Pancreas (tissue), 10 donors: ENCODE data around the gene PRSS27. TPM values are rescaled to one million over a fixed set of nuclear protein-coding genes. Genes with fewer than 3 reads are reported as not detected.

Experiments used
- ATAC-seq, 4 donors: fragments of 200-7000 bp; cut with Tn5 transposase; one replicate each; pipeline versions ENCODE4 v1.8.0 to v1.9.1; 2020; ENCODE audit warnings: mild to moderate bottlenecking in 4 of 4, moderate library complexity in 4 of 4
- DNase-seq, 6 donors: peaks; one replicate each; pipeline ENCODE4 v3.0.0-alpha.2; 2020
- FAIRE-seq: peaks from 2 replicates; lab custom pipeline; 2012; peaks lifted over from hg19 to GRCh38; lab: Jason Lieb, UNC
- H3K27ac ChIP-seq, 4 donors: fragments of 200-600 bp; sonication (generic); 1 replicate in 3 of 4; 2 replicates in 1 of 4; pipeline versions ENCODE4 v1.5.0 to v1.8.0; 2020
- H3K27me3 ChIP-seq, 4 donors: fragments of 200-600 bp; one replicate each; pipeline ENCODE4 v1.8.0; 2021
- H3K36me3 ChIP-seq, 3 donors: fragments of 200-600 bp; sonication (generic) in 1 of 3; one replicate each; pipeline versions ENCODE4 v1.5.0 to v1.8.0; 2020 to 2021
- H3K4me1 ChIP-seq, 3 donors: fragments of 200-600 bp; one replicate each; pipeline ENCODE4 v1.8.0; 2021
- H3K4me3 ChIP-seq, 4 donors: fragments of 200-600 bp; sonication (generic) in 2 of 4; one replicate each; pipeline versions ENCODE4 v1.5.0 to v1.8.0; 2020 to 2021
- H3K9me3 ChIP-seq, 4 donors: fragments of 200-600 bp; one replicate each; pipeline ENCODE4 v1.8.0; 2021
- CTCF ChIP-seq, 4 donors: fragments of 200-600 bp; sonication (generic) in 3 of 4; IDR thresholded peaks; one replicate each; pipeline versions ENCODE4 v1.5.0 to v1.8.0; 2021; ENCODE audit warnings: antibody characterized with exemption in 4 of 4
- WGBS, 2 donors: extraction: QIAGEN DNeasy Blood & Tissue Kit; methylation state at CpG; one replicate each; pipeline ENCODE4 v1.1.7; 2013; 5-methylcytosine and 5-hydroxymethylcytosine counted together
- intact Hi-C, 3 donors: fragments of 100-400 bp; cut with DNase I; formaldehyde crosslinking; loops; one replicate each; pipeline versions ENCODE4 v1.11.1 to v1.14.2; 2022
- polyA plus RNA-seq, 2 donors: library from polyadenylated mRNA; stranded (reverse); fragments of 200-250 nt; gene quantifications; one replicate each; pipeline ENCODE4 v1.2.3, GENCODE V29; 2013
- total RNA-seq, 6 donors: library from RNA; stranded (reverse); fragmentation: NEBNext Ultra II Directional in 4 of 6; extraction: Animal tissue kit (Norgen Biotek cat#: 25700) in 4 of 6; gene quantifications; one replicate each; pipeline versions ENCODE4 v1.2.1 to v1.2.4, GENCODE V29; 2021 to 2023
- donor health status: healthy with polysubstance abuse.
- donor health status: DM: no; HTN: no; CAD: no; lungs with moderate emphysema.
- donor health status: DM: no; HTN: no; CAD: no.
- donor health status: control.
- donor health status: control.
- donor health status: Bipolar disorder and iron deficiency.
- donor health status: DM: yes; HTN: yes; CAD: no.
- donor health status: DM: no; HTN: no; CAD: no.
- donor health status: DM: no; HTN: no; CAD: no.
- donor health status: DM: yes; HTN: yes; CAD: no.

PRSS27 gene
- total and polyA plus RNA-seq, 8 donors: 0.22 to 2.1 (median 0.56) TPM

GRCh38 chr16:2748757-2749455 lies 28.9 kb upstream of the PRSS27 start:
- H3K27ac ChIP-seq: no peak overlapping the region
- H3K36me3 ChIP-seq: no peaks in the 10 kb centered on the region
- peaks cover 4 to 6% (median 5%) of the 10 kb centered on the region in 3 donors for H3K4me1 ChIP-seq
- FAIRE-seq (no peak), ATAC-seq (peak in 2 of 4 donors; percentile 3 to 12), DNase-seq (peak in 4 of 6 donors; percentile 70 to 85 (median 73))
- H3K4me3 ChIP-seq: no peak overlapping the region
- H3K9me3 ChIP-seq: no peaks in the 10 kb centered on the region
- intact Hi-C loops: no loop called here
- H3K27me3 ChIP-seq: no peaks in the 10 kb centered on the region
- no peak for TF ChIP-seq CTCF (IDR thresholded peaks at IDR 0.05)
- WGBS, 2 donors: 60 to 71% methylated on average over 7 of the region's 7 CpGs

- TF ChIP-seq CTCF (IDR thresholded peaks at IDR 0.05): no peak
- DNase-seq (peak in 1 of 6 donors; percentile 37), FAIRE-seq (no peak), ATAC-seq (no peak)
- Histone ChIP-seq H3K4me3 (no peak overlapping the region), H3K27me3 (no peaks in the 10 kb centered on the region), H3K4me1 (peaks cover 0 to 4% (median 0%) of the 10 kb centered on the region in 3 donors), H3K9me3 (no peaks in the 10 kb centered on the region), H3K27ac (no peak overlapping the region), H3K36me3 (no peaks in the 10 kb centered on the region)
- intact Hi-C loops: no loop called here
- 89 to 91% methylated on average over 9 of the region's 9 CpGs for WGBS, 2 donors
Measured at GRCh38 chr16:2745961-2746360, 25.9 kb upstream of the PRSS27 start.

GRCh38 chr16:2745116-2745890 lies 25.3 kb upstream of the PRSS27 start:
- H3K4me1 ChIP-seq: peaks cover 0 to 4% (median 0%) of the 10 kb centered on the region in 3 donors
- H3K27ac ChIP-seq: no peak overlapping the region
- FAIRE-seq (no peak), ATAC-seq (no peak), DNase-seq (peak in 1 of 6 donors; percentile 34)
- no peak for TF ChIP-seq CTCF (IDR thresholded peaks at IDR 0.05)
- no peaks in the 10 kb centered on the region for H3K27me3 ChIP-seq
- no peaks in the 10 kb centered on the region for H3K36me3 ChIP-seq
- intact Hi-C loops: no loop called here
- WGBS, 2 donors: 73 to 74% methylated on average over 14 to 15 of the region's 15 CpGs
- no peaks in the 10 kb centered on the region for H3K9me3 ChIP-seq
- no peak overlapping the region for H3K4me3 ChIP-seq

GRCh38 chr16:2744711-2745110 lies 24.7 kb upstream of the PRSS27 start:
- H3K4me1 ChIP-seq: peaks cover 0 to 4% (median 0%) of the 10 kb centered on the region in 3 donors
- FAIRE-seq (no peak), ATAC-seq (no peak), DNase-seq (no peak)
- WGBS, 2 donors: 79 to 88% methylated on average over 6 of the region's 6 CpGs
- no peak for TF ChIP-seq CTCF (IDR thresholded peaks at IDR 0.05)
- H3K27me3 ChIP-seq: no peaks in the 10 kb centered on the region
- intact Hi-C loops: no loop called here
- no peak overlapping the region for H3K4me3 ChIP-seq
- no peaks in the 10 kb centered on the region for H3K9me3 ChIP-seq
- H3K36me3 ChIP-seq: no peaks in the 10 kb centered on the region
- H3K27ac ChIP-seq: no peak overlapping the region
